GM23338 (cell line): ENCODE results near the gene DAB1. TPM values are rescaled to one million over a fixed set of nuclear protein-coding genes. Genes with fewer than 3 reads are reported as not detected.

Experiments
- ATAC-seq: fragments of 200-7000 bp; cut with Tn5 transposase; 3 replicates; pipeline ENCODE4 v1.9.1; 2020
- DNase-seq: peaks from one replicate; pipeline ENCODE4 v3.0.0-alpha.2; 2015; ENCODE audit warnings: low spot score
- H2AFZ ChIP-seq: fragments of 200-600 bp; sonication (generic); 2 replicates; pipeline ENCODE4 v1.8.0; 2016; ENCODE audit warnings: antibody characterized with exemption, mild to moderate bottlenecking, moderate library complexity
- H3F3A ChIP-seq: fragments of 200-600 bp; sonication (generic); replicated peaks from 2 replicates; pipeline ENCODE4 v1.8.0; 2017; ENCODE audit warnings: antibody characterized with exemption, mixed run types, low read depth
- H3K27ac ChIP-seq: fragments of 200-600 bp; sonication (generic); 2 replicates; pipeline ENCODE4 v1.6.1; 2016; ENCODE audit warnings: low read depth
- H3K27me3 ChIP-seq: fragments of 200-600 bp; sonication (generic); 2 replicates; pipeline ENCODE4 v1.8.0; 2016; ENCODE audit warnings: mild to moderate bottlenecking, mixed run types, moderate library complexity; ENCODE audit not compliant: insufficient read depth
- H3K36me3 ChIP-seq: fragments of 200-600 bp; sonication (generic); 2 replicates; pipeline ENCODE4 v1.8.0; 2016; ENCODE audit warnings: mild to moderate bottlenecking; ENCODE audit not compliant: insufficient read depth
- H3K4me1 ChIP-seq: fragments of 200-600 bp; sonication (generic); 2 replicates; pipeline ENCODE4 v1.8.0; 2016; ENCODE audit warnings: mild to moderate bottlenecking, moderate library complexity; ENCODE audit not compliant: insufficient read depth
- H3K4me2 ChIP-seq: fragments of 200-600 bp; sonication (generic); 2 replicates; pipeline ENCODE4 v1.7.1; 2017; ENCODE audit warnings: mixed run types
- H3K4me3 ChIP-seq: fragments of 200-600 bp; sonication (generic); 2 replicates; pipeline ENCODE4 v1.6.1; 2016; ENCODE audit warnings: mixed run types
- H3K79me2 ChIP-seq: fragments of 200-600 bp; sonication (generic); replicated peaks from 2 replicates; pipeline ENCODE4 v1.8.0; 2017; ENCODE audit warnings: mild to moderate bottlenecking; ENCODE audit not compliant: insufficient read depth
- H3K9me2 ChIP-seq: fragments of 200-600 bp; sonication (generic); 2 replicates; pipeline ENCODE4 v1.8.0; 2017; ENCODE audit not compliant: insufficient read depth
- H4K20me1 ChIP-seq: fragments of 200-600 bp; sonication (generic); replicated peaks from 2 replicates; pipeline ENCODE4 v1.8.0; 2017; ENCODE audit warnings: mild to moderate bottlenecking; ENCODE audit not compliant: insufficient read depth
- H3K27ac Mint-ChIP-seq: 2 replicates; pipeline ENCODE4 v1.8.0; 2020; ENCODE audit warnings: inconsistent platforms, mild to moderate bottlenecking, moderate library complexity, mixed read lengths
- H3K27me3 Mint-ChIP-seq: 3 replicates; pipeline ENCODE4 v1.8.0; 2022; ENCODE audit warnings: low read depth, mild to moderate bottlenecking, moderate library complexity, mixed read lengths, inconsistent platforms; ENCODE audit not compliant: insufficient read depth, poor library complexity
- H3K36me3 Mint-ChIP-seq: 3 replicates; pipeline ENCODE4 v1.8.0; 2021; ENCODE audit warnings: low read depth, mild to moderate bottlenecking, inconsistent platforms, moderate library complexity, mixed read lengths
- H3K4me1 Mint-ChIP-seq: 3 replicates; pipeline ENCODE4 v1.8.0; 2020; ENCODE audit warnings: mild to moderate bottlenecking, inconsistent platforms, mixed read lengths
- H3K4me3 Mint-ChIP-seq: 3 replicates; pipeline ENCODE4 v1.8.0; 2021; ENCODE audit warnings: moderate library complexity, mild to moderate bottlenecking, inconsistent platforms, mixed read lengths
- H3K9me3 Mint-ChIP-seq: 3 replicates; pipeline ENCODE4 v1.8.0; 2020; ENCODE audit warnings: moderate library complexity, mild to moderate bottlenecking, inconsistent platforms, mixed read lengths
- CREB1 ChIP-seq: fragments of 250-450 bp; sonication (Bioruptor Pico); IDR thresholded peaks from 2 replicates; pipeline ENCODE4 v1.5.0; 2020; ENCODE audit warnings: low read depth, mild to moderate bottlenecking, moderate library complexity
- CTCF ChIP-seq, 2 experiments: fragments of 200-600 bp in 1 of 2; sonication (generic) in 1 of 2; conservative IDR thresholded peaks; 2 replicates each; pipeline versions ENCODE4 v1.5.1 to v1.6.1; 2016 to 2017; ENCODE audit warnings: antibody characterized with exemption in 2 of 2, low read depth in 2 of 2, mild to moderate bottlenecking in 2 of 2, moderate library complexity in 1 of 2
- EZH2 ChIP-seq: fragments of 200-600 bp; sonication (generic); IDR thresholded peaks from one replicate; pipeline ENCODE4 v1.8.0; 2017; ENCODE audit warnings: antibody characterized with exemption, mild to moderate bottlenecking, low read depth; ENCODE audit not compliant: unreplicated experiment
- EZH2phosphoT487 ChIP-seq: fragments of 200-600 bp; sonication (generic); IDR thresholded peaks from one replicate; pipeline ENCODE4 v1.8.1; 2018; ENCODE audit warnings: antibody characterized with exemption; ENCODE audit not compliant: unreplicated experiment
- JUNB ChIP-seq: IDR thresholded peaks from one replicate; pipeline ENCODE4 v1.6.1; 2016; ENCODE audit warnings: antibody characterized with exemption; ENCODE audit not compliant: unreplicated experiment
- POLR2AphosphoS5 ChIP-seq: IDR thresholded peaks from 2 replicates; pipeline ENCODE4 v1.6.1; 2016; ENCODE audit warnings: antibody characterized with exemption, low read depth
- REST ChIP-seq: IDR thresholded peaks from one replicate; pipeline ENCODE4 v1.6.1; 2018; ENCODE audit warnings: antibody characterized with exemption; ENCODE audit not compliant: unreplicated experiment
- STAT1 ChIP-seq: IDR thresholded peaks from one replicate; pipeline ENCODE4 v1.6.1; 2016; ENCODE audit warnings: antibody characterized with exemption; ENCODE audit not compliant: unreplicated experiment
- ZNF114 ChIP-seq: fragments of 250-450 bp; sonication (Bioruptor Pico); IDR thresholded peaks from 2 replicates; pipeline ENCODE4 v1.5.0; 2020; ENCODE audit warnings: mild to moderate bottlenecking, moderate library complexity
- ZNF331 ChIP-seq: fragments of 250-450 bp; sonication (Bioruptor Pico); IDR thresholded peaks from 2 replicates; pipeline ENCODE4 v1.5.0; 2020; ENCODE audit warnings: low read depth, mild to moderate bottlenecking, moderate library complexity
- polyA plus RNA-seq: library from polyadenylated mRNA; unstranded; fragments of >200 nt; fragmentation: Nextera tagmentation; extraction: Ambion mirVana; gene quantifications from 2 replicates; pipeline ENCODE4 v1.2.1, GENCODE V29; 2016
- total RNA-seq: library from RNA; depleted of rRNA; stranded (reverse); fragments of >200 nt; shearing (Covaris generic); gene quantifications from 2 replicates; pipeline ENCODE4 v1.2.3, GENCODE V29; 2014
- TF ChIP-seq, protein P1 (sequence below): IDR thresholded peaks from 2 replicates; pipeline ENCODE4 v1.6.1; 2016; ENCODE audit warnings: antibody characterized with exemption

Gene DAB1
- total and polyA plus RNA-seq, 2 experiments from 2014 or later, result 12.8 to 14.5 TPM

DNA sequence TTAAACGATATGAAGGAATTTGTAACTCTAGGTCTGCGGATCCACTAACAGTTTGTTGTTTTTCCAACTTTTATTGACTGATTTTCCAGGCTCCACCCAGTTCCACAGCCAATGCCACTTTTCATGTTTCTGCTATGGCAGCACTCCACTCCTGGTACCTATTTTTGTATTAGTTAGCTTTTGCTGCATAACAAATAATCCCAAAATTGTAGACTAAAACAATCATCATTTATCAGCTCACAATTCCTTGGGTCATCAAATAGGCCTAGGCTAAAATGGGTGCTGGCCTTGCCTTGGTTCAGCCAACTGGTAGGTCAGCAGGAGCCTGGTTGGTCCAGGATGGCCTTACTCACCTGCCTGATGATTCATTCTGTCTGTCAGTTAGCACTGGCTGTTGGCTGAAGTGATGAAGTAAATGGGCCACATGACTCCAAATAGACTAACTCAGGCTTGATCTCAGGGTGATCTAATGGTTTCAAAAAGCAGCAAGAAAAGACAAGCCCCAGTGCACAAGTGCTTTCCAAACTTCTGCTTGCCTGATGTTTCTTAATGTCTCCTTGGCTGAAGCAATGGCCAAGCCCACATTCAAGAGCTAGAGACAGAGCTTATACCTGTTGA, 454.9 kb downstream of the DAB1 start:
- Histone ChIP-seq H2AFZ (0 out of 2 replicates have a peak overlapping the region, but pooled peaks have one; percentile 8), H3K9me2 (no peaks in the 10 kb centered on the region), H3K79me2 (no peaks in the 10 kb centered on the region), H3K27me3 (no peaks in the 10 kb centered on the region), H4K20me1 (no peaks in the 10 kb centered on the region), H3K4me1 (no peaks in the 10 kb centered on the region), H3K4me3 (no peak overlapping the region), H3K4me2 (no peak overlapping the region), H3K27ac (no peak overlapping the region), H3F3A (no peaks in the 10 kb centered on the region), H3K36me3 (no peaks in the 10 kb centered on the region)
- no peak for DNase-seq
- Mint-ChIP-seq H3K27ac (no peak overlapping the region), H3K4me1 (peaks cover 5% of the 10 kb centered on the region; the same call in 1 of the 3 replicates), H3K36me3 (no peaks in the 10 kb centered on the region), H3K4me3 (no peak overlapping the region), H3K27me3 (no peaks in the 10 kb centered on the region), H3K9me3 (no peaks in the 10 kb centered on the region)
- no peak for ATAC-seq
- TF ChIP-seq CTCF (conservative IDR thresholded peaks at IDR 0.05; ENCODE audit: low read depth in 2 of 2), result no peak
- no peak for TF ChIP-seq EZH2
- no peak for TF ChIP-seq JUNB
- no peak for TF ChIP-seq ZNF331
- no peak for TF ChIP-seq POLR2AphosphoS5
- no peak for TF ChIP-seq CREB1 (CRISPR knock-in tag)
- no peak for TF ChIP-seq EZH2phosphoT487
- TF ChIP-seq STAT1, result no peak
- no peak for TF ChIP-seq REST
- TF ChIP-seq, protein P1, sequence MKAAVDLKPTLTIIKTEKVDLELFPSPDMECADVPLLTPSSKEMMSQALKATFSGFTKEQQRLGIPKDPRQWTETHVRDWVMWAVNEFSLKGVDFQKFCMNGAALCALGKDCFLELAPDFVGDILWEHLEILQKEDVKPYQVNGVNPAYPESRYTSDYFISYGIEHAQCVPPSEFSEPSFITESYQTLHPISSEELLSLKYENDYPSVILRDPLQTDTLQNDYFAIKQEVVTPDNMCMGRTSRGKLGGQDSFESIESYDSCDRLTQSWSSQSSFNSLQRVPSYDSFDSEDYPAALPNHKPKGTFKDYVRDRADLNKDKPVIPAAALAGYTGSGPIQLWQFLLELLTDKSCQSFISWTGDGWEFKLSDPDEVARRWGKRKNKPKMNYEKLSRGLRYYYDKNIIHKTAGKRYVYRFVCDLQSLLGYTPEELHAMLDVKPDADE, result no peak
- no peak for TF ChIP-seq ZNF114 (CRISPR knock-in tag)
